Anterior cingulate cortex (tissue), 58 donors: ENCODE results near the gene GPR158.
A peak's percentile ranks its signal among the peaks of the same experiment; 100 is the strongest.
"Not testable (repeated sequence)": the region's sequence is repeated elsewhere in the genome, so short reads cannot be mapped to it uniquely, and the experiment has no call there.

Source experiments
- DNase-seq, 58 donors: peaks; one replicate each; lab custom pipeline; 2025; lab: John Stamatoyannopoulos, UW

The GPR158 gene

DNA sequence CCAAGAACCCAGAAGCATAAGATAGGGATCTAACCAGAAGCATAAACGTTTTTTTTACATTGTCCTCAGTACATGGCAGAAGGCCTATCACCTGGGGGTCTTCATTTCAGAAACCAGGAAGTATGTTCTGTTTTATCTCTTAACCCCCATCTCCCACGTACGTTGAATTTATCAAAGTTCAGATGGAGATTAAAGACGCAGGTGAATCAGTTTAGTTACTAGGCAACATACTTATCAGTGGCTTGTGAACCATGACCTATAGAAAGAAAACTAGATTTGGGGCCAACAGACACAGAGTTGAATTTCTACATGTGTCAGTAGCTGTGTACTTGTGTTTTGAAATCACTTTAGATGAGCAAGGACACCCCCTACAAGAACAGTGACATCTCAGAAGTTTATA lies 122.7 kb downstream of the GPR158 start:
- no peak for DNase-seq

DNA sequence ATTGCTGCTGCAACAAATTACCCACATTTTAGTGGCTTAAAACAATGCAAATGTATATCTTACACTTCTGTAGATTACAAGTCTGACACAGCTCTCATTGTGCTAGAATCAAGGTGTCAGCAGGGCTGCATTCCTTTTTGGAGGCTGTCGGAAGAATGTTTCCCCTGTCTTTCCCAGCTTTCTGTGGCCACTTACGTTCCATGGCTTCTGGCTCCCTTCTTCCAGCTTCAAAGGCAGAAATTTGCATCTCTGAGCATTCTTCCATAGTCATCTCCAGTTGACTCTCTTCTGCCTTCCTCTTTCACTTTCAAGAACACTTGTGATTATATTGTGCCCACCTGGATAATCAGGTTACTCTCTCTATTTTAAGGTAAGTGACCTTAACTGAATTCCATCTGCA lies 125.3 kb downstream of the GPR158 start:
- DNase-seq, result no peak

DNA sequence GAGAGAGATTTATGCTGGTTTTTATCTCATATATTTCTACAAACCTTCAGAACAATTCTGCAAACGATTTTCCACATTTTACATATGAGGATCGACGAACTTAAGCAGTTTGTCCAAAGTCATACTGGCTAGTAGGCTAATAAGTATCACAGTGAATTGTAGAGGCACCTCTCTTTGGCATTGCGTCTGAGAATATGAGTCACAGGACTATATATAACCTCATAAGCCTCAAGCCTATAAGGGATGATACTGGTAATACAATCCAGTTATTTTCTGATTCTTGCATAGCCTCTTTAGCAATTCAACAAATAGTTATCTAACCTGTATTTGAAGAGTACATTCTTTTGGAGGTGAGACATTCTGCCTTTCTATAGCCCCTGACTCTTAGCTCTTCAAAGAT lies 129.8 kb downstream of the GPR158 start:
- no peak for DNase-seq

DNA sequence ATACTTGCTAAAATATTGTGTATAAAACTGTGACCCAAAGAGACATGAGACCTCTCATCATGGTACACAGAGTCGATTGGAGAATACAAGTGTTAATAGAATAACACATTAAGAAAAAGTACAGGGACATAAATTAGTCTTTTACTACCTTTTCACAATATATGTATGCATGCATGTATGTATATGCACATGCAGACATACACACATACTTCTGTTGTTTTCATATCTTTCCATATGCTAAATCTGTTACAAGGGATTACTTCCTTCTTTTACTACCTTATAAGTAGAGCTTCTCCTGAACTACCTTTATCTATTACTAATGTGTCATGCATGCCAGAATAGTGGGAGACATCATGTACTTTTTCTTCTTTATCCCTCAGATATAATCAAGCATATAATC lies 131.6 kb downstream of the GPR158 start:
- DNase-seq, result no peak

DNA sequence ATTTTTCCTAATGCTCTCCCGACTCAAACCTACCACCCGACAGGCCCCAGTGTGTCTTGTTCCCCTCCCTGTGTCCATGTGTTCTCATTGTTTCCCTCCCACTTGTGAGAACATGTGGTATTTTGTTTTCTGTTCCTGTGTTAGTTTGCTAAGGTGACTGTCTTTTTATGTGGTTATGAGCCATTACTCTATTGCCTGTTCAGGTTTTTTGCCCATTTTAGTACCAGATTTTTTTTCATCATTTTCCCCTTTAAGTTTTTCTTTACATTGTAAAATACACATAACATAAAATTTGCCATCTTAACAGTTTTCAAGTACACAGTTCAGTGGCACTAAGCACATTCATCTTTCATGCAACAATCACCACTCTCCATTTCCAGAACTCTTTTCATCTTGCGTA lies 133.5 kb downstream of the GPR158 start:
- no peak for DNase-seq

DNA sequence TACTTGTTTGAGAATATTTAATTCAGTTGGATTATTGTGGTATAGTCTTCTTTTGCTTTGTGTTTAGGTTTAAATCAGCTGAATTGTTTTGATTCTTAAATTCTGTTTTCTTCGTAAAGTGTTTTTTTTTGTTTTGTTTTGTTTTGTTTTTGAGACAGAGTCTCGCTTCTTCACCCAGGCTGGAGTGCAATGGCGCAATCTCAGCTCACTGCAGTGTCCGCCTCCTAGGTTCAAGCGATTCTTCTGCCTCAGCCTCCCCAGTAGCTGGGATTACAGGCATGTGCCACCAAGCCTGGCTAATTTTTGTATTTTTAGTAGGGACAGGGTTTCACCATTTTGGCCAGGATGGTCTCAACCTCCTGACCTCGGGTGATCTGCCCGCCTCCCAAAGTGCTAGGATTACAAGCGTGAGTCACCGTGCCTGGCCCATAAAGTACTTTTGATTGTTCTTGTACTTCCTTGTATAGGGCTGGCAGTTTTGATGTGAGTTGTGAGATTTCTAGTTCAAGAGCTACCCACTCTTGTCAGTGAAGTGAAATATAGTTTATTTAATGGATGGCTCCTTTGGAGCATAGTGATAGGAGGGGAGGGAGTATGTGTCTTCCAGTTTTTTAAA lies 142.9 kb downstream of the GPR158 start:
- not testable (repeated sequence) for DNase-seq

DNA sequence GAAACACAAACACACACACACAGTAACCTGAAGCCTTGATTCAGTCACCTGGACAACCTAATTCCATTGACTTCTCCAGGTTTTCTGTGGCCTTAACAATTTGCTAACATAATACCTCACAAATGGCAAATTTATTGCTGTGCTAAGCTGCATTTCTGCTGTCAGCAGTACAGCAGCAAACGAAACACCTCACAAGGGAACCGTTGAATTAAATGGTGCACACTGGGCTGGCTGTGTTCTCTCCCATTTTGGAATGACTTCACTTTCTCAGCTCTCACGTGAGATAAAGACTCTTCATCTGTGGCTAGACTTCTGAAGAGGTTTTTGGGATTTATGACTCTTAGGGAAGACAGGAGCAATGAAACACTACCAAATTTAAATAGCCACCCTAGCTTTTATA lies 152.5 kb downstream of the GPR158 start:
- no peak for DNase-seq

DNA sequence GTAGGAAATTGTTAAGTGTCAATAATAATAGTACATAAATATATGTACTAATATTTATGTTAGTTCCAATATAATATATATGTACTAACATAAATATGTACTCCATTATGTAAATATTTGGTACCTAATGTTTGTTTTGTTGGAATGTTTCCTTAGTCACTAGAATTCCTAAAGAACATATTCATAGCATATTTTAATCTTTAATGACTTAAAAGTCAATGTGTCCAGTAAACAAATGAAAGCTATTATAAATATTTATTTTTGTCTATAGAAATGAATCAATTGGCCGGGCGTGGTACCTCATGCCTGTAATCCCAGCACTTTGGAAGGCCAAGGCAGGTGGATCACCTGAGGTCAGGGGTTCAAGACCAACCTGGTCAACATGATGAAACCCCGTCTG lies 153.6 kb downstream of the GPR158 start:
- no peak for DNase-seq

DNA sequence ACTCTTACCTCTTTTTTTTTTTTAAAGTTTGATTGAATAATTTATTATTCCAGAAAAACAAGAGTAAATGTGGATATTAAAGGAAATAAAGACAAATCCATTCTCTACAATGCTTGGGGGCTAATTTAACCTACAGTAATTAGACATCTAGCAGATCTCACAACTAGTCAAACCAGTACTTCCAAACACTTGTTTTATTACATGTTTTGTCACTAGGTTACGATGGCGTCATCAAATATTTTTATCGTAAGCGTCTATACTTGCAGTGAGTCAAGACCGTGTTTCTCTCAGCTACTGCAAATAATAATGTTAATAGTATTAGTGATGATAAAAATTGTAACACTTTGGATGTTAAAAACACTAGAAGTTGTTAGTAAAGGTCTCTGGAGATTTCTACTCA lies 154.8 kb downstream of the GPR158 start:
- not testable (repeated sequence) for DNase-seq

DNA sequence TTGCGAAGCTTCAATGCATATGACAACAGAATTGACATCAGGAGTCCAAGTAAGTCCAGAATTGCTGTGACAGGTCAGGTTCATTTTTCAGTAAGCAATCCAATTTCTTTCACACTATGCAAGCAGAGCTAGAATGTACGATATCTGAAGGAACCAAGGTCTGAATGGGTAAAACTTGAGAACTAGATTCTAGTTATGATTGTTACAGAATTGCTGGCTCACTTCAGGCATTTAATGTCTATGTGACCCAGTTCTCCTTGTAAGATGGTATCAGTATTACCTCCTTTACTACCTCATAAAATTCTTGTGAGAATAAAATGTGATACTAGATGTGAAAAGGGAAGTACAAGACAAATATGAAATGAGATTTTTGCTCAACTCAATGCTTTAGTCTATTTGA lies 159.6 kb downstream of the GPR158 start:
- DNase-seq, result no peak

DNA sequence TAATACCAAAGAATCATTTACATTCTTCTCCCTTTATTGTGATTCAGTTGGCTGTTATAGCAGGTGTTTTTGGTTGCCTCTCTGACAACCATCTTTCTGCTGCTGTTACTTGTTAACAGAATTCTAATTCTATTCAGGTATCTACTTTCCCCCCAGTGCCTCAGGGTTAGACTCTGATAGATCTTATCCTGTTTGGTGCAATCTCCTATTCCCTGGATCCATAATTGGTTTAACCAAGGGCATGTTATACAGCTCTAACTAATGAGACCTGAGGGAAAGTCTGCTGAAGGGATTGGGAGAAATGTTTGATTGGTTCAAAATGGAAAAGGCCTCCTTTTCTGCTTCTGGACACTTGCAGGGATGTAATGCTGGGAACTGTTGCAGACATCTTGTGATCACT lies 161.5 kb downstream of the GPR158 start:
- no peak for DNase-seq

DNA sequence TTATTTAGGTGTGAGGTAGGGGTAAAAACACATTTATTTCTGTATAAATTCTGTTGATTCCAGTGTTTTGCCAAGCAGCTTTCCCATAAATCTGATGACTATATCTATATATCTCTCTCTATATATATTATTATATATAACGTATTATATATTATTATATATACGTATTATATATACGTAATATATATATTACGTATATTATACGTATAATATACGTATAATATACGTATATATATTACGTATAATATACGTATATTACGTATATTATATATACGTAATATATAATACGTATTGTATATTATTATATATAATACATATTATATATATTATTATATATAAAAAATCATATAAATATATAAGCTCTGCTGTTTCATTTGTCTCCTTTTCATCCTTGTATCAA lies 163.5 kb downstream of the GPR158 start:
- DNase-seq, result no peak

DNA sequence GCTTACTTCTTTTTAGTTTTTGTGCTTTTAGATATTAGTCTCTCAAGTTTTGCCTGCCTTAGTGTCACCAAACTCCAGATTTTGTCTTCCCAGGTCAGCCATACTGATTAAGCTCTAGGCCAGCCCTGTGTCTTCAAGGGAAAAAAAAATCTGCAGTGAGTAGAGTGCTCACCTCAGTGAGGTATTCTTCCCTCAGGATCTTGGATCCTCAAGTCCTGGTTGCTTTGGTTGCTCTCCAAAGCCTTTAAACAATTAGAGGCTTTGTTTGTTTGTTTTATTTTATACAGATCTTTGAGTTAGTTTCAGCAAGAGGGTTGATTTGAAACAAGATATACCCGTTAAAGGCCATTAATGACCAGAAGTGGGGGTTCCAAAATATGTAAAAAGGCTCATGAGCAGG lies 165.2 kb downstream of the GPR158 start:
- DNase-seq, result no peak

DNA sequence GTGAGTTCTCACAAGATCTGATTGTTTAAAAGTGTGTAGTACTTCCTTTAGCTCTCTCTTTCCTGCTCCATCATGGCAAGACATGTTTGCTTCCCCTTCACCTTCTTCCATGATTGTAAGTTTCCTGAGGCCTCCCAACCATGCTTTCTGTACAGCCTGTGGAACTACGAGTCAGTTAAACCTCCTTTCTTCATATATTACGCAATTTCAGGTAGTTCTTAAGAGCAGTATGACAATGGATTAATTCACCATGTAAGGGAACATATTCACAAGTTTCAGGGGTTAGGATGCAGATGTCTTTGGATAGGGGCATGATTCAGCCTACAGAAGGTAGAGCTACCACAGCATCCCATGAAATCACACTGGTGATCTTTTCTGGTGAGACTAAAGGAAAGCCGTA lies 174.7 kb downstream of the GPR158 start:
- no peak for DNase-seq

DNA sequence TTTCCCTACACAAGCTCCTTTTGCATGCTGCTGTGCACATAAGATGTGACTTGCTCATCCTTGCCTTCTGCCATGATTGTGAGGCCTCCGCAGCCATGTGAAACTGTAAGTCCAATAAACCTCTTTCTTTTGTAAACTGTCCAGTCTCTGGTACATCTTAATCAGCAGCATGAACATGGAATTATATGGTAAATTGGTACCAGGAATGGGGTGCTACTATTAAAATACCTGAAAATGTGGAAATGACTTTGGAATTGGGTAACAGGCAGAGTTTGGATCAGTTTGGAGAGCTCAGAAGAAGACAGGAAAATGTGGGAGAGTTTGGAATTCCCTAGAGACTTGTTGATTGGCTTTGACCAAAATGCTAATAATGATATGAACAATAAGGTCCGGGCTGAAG lies 181.8 kb downstream of the GPR158 start:
- DNase-seq, result no peak

DNA sequence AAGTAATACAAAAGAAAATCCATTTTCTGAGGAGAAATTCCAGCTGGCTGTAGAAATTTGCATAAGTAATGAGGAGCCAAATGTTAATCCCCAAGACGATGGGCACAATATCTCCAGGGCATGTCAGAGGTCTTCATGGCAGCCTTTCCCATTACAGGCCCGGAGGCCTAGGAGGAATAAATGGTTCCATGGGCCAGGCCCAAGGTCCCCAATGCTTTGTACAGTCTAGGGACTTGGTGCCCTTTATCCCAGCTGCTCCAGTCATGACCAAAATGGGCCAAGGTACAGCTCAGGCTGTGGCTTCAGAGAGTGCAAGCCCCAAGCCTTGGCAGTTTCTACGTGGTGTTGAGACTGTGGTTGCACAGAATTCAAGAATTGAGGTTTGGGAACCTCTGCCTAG lies 182.5 kb downstream of the GPR158 start:
- DNase-seq, result no peak

DNA sequence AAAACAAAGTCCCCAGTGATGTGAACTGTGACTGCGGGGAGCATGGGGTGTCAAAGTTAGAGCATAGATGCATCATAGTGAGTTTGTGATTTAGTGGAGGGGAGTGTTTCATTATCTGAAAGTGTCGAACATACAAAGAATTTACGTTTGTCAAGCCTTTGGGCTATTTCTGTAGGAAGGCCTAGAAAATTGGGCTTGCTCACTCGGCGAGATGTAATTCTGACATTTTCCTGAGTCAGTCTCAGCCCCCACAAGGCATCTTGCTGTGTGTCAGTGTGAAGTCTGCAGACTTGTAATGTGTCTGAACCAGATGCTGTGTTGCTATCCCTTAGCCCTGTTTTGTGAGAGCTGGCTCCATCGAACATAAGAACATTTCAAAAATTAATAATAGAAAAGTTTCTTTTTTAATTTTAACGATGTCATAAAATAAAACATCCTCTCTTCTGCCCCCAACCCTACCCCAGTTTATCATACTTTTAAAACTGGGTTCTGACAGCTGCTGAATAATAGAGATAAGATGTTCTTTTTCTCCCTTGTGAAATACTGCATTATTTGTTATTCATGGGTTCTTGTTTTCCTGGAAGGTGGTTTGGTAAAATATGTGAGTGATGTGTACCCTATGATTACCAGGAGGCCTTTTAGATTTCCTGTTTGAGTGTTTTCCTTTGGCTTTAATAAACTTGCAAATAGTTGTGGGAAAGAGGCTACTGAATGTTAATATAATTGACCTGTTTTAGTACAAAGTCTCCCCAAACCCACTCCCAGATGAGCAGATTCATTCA lies 207.4 kb downstream of the GPR158 start:
- peak in 19 of 58 donors; percentile 1 to 63 (median 12) for DNase-seq

DNA sequence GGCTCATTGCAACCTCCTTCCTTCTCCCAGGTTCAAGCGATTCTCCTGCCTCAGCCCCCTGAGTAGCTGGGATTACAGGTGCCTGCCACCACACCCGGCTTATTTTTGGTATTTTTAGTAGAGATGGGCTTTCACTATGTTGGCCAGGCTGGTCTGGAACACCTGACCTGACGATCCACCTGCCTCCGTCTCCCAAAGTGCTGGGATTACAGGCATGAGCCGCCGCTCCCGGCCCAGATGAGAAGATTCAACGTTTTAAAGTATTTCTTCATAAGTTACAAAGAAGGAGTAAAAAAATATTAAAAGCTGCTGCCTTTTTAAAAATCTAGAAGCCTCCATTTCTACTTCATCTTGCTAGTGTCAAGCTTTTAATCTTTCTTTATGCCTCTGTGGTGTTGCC lies 208.1 kb downstream of the GPR158 start:
- DNase-seq, result not testable (repeated sequence)

DNA sequence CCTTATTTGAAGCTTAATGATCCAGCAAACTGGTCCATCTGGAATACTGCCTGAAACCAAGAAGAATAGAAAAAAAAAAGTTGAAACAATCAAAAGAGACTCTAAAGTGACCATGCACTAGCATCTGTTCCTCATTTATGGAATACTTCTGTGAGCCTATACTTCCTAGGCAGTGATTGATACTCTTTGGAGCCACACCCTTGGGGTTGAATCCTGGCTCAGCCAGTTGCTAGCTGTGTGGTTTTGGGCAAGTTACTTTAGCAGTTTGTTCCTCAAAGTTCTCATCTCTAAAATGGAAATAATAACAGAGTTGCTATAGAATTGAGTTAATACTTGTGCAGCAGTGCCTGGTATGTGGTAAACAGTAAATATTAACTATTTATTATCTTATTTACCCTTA lies 208.9 kb downstream of the GPR158 start:
- no peak for DNase-seq

DNA sequence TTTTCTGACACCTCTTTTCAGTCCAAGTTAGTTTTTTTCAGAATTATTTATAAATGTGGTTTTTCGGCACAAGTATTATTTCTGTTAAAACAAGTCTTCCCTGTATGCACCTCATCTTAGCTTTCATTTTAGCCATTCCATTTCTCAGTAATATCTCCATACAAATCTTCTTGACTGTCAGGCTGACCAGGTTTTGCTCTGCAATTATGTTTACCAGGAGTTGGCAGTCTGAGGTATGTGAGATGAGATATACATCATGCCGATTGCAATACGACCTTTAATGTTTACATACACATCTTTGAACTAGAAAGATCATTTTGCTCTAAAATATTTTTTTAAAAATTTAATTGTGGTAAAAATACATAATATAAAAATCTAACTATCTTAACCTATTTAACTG lies 209.8 kb downstream of the GPR158 start:
- DNase-seq, result no peak

DNA sequence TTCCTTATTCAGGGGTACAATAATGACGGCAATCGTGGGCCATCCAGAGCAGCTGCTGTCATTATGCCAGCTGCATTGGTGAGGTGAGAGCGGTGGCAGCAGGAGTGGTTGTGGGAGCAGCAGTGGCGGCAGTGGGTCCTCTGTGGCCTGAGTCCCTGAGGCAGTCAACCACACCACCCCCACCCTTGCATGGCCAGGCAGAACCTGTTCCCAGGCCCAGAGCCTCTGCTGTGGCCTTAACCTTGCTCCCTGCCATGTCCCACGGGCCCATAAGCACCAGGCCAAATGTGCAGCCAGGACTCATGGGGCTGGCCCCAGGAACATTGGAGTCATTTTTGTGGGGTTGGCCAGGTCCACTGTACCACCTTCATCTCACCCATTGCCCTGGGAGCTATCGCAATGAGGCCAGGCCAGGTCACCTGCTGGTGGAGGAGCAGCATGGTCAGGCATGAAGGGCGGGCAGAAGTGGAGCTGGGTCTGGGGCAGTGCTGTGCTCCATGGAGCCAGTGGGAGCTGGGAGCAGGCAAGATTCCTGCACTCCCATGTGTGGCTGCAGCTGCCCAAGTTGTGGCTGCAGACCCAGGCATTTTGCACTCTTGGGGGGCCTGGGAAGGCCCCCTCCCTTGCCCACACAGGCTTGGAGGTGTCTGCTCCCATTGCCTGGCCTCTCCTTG lies 213.5 kb downstream of the GPR158 start:
- DNase-seq, result no peak

DNA sequence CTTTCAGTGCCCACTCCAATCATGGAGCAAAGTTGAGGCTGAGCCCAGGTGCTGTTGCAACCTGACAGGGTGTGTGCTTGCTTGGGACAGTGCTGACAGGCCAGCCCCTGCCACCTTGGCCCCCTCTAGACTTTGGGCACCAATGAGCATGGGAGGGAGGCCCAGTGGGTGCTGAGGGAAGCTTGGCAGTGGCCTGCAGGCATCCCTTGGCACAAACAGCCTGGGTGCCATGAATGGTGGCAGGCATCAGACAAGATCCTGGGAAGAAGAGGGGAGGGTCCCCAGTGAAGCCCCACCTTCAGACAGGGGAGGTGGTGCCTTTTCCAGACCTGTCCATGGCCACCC lies 214.0 kb downstream of the GPR158 start:
- DNase-seq, result no peak
